AG04450 (cell line): Measurements from ENCODE around the gene CATSPERD. TPM values are rescaled to one million over a fixed set of nuclear protein-coding genes. Genes with fewer than 3 reads are reported as not detected.

Experiments used
- CTCF ChIA-PET: fragments of 300-600, 350-600 bp; formaldehyde crosslinking; extraction: SDS; loops from one replicate; lab custom pipeline; 2022; ENCODE audit warnings: antibody characterized with exemption, inconsistent platforms; lab: Charles Lee
- POLR2A ChIA-PET: fragments of 350-600 bp; formaldehyde crosslinking; extraction: SDS; loops from one replicate; lab custom pipeline; 2021; ENCODE audit warnings: antibody characterized with exemption, inconsistent platforms; lab: Yijun Ruan, JAX
- DNase-seq: peaks from one replicate; pipeline ENCODE4 v3.0.0-alpha.2; 2011; ENCODE audit warnings: low read depth, low spot score
- H3K27ac ChIP-seq: one replicate; pipeline ENCODE4 v1.5.1; 2012; ENCODE audit warnings: low read depth, low read length, control low read depth
- H3K27me3 ChIP-seq: one replicate; pipeline ENCODE4 v1.6.0; 2012; ENCODE audit warnings: low read length; ENCODE audit not compliant: control insufficient read depth, insufficient read depth
- H3K4me3 ChIP-seq: 2 replicates; pipeline ENCODE4 v1.5.1; 2011; ENCODE audit warnings: mild to moderate bottlenecking, low read depth, low read length, control low read depth
- H3K9me3 ChIP-seq: 2 replicates; pipeline ENCODE4 v1.5.1; 2012; ENCODE audit warnings: low read length; ENCODE audit not compliant: control insufficient read depth, insufficient read depth
- CTCF ChIP-seq: IDR thresholded peaks from 2 replicates; pipeline ENCODE4 v1.5.1; 2011; ENCODE audit warnings: low read depth, low read length, control low read depth, inconsistent platforms
- polyA minus RNA-seq: library from RNA; depleted of rRNA, polyadenylated mRNA; stranded (reverse); fragments of >200 nt; gene quantifications from 2 replicates; pipeline ENCODE4 v1.2.3, GENCODE V29; 2011; rRNA and poly(A)+ RNA removed
- polyA plus RNA-seq: library from polyadenylated mRNA; depleted of rRNA; stranded (reverse); fragments of >200 nt; gene quantifications from 2 replicates; pipeline ENCODE4 v1.2.3, GENCODE V29; 2011; rRNA removed

Gene CATSPERD, protein sequence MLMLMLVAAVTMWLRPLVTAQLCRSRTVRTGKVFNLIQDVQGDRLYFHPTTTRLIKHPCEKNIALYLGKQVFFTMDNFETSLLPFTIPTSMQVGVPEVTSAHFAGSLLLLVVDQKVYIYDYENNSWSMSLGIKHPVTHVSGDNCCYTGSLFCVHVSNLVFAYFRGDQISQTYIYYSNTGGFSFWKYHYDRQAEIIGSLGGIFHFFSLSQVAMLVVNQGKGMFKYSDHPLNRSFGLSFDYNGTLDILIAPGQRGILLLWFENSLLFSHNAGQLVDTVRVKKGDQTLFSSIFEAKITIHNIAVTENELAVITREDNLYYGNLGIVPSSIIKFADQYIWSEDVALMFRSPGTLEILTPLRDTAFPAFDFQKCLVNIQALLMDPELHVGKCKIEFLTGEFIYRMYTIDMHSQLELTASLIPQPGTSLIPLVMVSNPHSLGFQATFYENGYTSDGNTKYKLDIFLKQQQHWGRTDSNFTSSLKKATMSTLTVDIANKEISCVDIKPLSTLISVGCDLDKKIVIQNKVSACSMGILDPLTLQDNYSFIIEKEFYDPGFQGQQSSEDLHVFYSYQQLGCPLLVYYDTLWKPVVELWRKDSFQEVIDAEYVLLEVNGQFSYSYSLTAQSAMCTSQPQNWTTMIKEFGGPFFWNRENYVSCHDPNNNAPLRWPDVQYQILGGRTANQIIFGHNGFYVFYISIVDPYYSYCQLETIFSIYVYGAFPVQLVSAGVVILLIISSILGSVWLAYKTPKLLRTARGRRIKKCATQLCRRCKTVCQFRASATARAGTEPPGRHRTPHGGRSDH
- polyA plus RNA-seq (not detected in 2 replicates), polyA minus RNA-seq (not detected in 2 replicates)

DNA sequence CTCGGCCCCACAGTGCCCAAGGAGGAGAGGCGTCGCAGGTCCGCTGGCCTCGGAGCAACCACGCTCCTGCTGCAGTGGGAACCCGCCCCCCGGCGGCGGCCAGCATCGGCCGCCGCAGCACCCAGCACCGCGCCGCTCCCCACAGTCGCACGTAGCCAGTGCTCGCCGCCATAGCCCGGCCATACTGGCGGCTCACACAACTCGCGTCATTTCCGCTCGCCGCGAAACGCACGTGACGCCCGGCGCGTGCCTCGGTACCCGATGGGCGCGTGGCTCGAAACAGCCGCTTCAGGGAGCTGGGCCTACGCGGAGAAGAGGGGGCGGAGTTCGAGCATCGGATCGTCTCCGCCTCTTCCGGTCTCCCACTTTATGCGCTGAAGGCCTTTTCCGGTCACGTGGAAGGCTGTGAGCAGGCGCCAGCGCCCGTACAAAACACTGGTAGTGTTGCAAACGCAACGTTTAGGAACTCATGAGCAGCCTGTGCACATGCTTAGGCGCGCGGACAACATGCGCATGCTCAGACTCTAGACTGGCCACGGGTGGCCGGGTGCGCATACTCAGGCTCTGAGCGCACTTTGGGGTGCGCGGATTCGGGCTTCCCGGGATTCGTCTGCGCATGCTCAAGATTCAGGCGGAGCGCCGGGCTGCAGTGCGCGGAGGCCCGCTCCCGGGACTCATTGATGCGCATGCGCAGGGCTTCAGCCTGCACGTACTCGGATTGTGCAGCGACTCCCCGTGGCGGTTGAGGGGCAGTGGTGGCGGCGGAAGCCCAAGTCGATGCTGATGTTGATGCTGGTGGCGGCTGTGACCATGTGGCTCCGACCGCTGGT is at the start of gene CATSPERD, which contains the start of gene LONP1:
Gene CATSPERD (plus strand): TSS at position 677 of the 830 bp plus-strand sequence. CDS start 101 bp downstream, at position 778.
Gene LONP1 (minus strand): TSS at position 186 of the 830 bp plus-strand sequence. CDS start 14 bp downstream, at position 172.
- Histone ChIP-seq H3K27me3 (no peaks in the 10 kb centered on the region), H3K4me3 (peak within 1 kb of the TSS; percentile 98), H3K27ac (peak within 1 kb of the TSS; percentile 98), H3K9me3 (no peaks in the 10 kb centered on the region)
- peak; percentile 97 for DNase-seq
- ChIA-PET POLR2A (interaction anchor here (0.5 to 1.0 kb wide), 15 partner anchors 9 to 824 kb away, joined by 3 to 15 read pairs (median 5); partner anchors contain the start of gene RPL36), CTCF (interaction anchor here (0.5 to 2.7 kb wide), 11 partner anchors 8 to 396 kb away, joined by 3 to 23 read pairs (median 3); partner anchors contain the start of genes NDUFA11 and RPL36)
- peak; percentile 90 for TF ChIP-seq CTCF

DNA sequence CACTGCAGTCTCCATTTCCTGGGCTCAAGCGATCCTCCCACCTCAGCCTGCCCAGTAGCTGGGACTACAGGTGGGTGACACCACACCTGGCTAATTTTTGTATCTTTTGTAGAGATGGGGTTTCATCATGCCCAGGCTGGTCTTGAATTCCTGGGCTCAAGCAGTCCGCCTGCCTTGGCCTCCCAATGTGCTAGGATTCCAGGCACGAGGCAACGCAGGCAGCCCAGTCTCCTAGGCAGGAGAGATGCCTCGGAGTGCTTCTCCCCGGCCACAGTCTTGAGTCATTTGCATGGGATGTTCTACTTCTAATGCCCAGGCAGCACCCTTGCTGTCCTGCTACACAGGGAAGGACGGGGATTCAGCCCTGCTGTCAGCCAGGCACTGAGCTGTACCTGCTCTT is 48.8 kb upstream of the CATSPERD start:
- no peak for TF ChIP-seq CTCF
- ChIA-PET POLR2A (no interaction called here), CTCF (no interaction called here)
- H3K4me3 ChIP-seq, result no peak overlapping the region
- DNase-seq, result no peak
- no peaks in the 10 kb centered on the region for H3K27me3 ChIP-seq
- no peaks in the 10 kb centered on the region for H3K9me3 ChIP-seq
- H3K27ac ChIP-seq, result no peak overlapping the region

GRCh38 chr19:5672708-5673459 is 47.6 kb upstream of the CATSPERD start:
- ChIA-PET CTCF (no interaction called here), POLR2A (no interaction called here)
- DNase-seq, result no peak

More at GRCh38 chr19:5672708-5673459, 47.6 kb upstream of the CATSPERD start:
- no peak overlapping the region for H3K4me3 ChIP-seq
- no peaks in the 10 kb centered on the region for H3K9me3 ChIP-seq
- no peak overlapping the region for H3K27ac ChIP-seq
- no peak for TF ChIP-seq CTCF
- no peaks in the 10 kb centered on the region for H3K27me3 ChIP-seq
